ENCODE results near the gene XXYLT1.

DNA sequence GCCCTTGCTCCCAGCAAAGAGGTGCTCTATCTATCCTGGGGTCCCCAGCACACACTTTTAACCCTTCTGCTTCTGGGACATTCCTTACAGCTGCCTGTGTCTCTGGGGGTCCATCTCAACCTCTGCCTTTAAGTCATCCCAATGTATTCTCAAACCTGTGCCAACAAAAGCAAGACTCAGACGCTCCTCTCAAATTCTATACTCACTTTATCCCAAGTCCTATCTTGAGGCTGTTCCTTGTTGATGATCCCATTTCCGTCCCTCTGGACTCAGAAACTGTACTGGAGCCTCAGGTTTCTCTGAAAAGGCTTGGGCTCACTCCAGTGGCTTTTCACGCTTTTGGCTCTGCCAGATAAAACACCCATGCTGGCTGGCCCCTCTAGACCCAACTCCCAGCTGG lies 69.7 kb downstream of the XXYLT1 start:
- TF ChIP-seq CTBP1 (IDR thresholded peaks at IDR 0.05; ENCODE audit: borderline replicate concordance) (no peak), ESRRA (IDR thresholded peaks at IDR 0.05; ENCODE audit: borderline replicate concordance, low read depth) (no peak), ATF3 (IDR thresholded peaks at IDR 0.05) (no peak), ATF3 (CRISPR knock-in tag; conservative IDR thresholded peaks at IDR 0.05) (no peak)
- TF ChIP-seq, protein P1, sequence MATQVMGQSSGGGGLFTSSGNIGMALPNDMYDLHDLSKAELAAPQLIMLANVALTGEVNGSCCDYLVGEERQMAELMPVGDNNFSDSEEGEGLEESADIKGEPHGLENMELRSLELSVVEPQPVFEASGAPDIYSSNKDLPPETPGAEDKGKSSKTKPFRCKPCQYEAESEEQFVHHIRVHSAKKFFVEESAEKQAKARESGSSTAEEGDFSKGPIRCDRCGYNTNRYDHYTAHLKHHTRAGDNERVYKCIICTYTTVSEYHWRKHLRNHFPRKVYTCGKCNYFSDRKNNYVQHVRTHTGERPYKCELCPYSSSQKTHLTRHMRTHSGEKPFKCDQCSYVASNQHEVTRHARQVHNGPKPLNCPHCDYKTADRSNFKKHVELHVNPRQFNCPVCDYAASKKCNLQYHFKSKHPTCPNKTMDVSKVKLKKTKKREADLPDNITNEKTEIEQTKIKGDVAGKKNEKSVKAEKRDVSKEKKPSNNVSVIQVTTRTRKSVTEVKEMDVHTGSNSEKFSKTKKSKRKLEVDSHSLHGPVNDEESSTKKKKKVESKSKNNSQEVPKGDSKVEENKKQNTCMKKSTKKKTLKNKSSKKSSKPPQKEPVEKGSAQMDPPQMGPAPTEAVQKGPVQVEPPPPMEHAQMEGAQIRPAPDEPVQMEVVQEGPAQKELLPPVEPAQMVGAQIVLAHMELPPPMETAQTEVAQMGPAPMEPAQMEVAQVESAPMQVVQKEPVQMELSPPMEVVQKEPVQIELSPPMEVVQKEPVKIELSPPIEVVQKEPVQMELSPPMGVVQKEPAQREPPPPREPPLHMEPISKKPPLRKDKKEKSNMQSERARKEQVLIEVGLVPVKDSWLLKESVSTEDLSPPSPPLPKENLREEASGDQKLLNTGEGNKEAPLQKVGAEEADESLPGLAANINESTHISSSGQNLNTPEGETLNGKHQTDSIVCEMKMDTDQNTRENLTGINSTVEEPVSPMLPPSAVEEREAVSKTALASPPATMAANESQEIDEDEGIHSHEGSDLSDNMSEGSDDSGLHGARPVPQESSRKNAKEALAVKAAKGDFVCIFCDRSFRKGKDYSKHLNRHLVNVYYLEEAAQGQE (IDR thresholded peaks at IDR 0.05; ENCODE audit: borderline replicate concordance), result no peak
- TF ChIP-seq, protein P1 (CRISPR knock-in tag; IDR thresholded peaks at IDR 0.05; ENCODE audit: low read depth), result no peak

All from K562 (cell line).